ENCODE results near the gene PPEF1. TPM values are rescaled to one million over a fixed set of nuclear protein-coding genes. Genes with fewer than 3 reads are reported as not detected.

The PPEF1 gene
- polyA plus RNA-seq, 2 of the 4 experiments (the other 2 are of a cell fraction), result 1.0 to 1.9 TPM

- ChIA-PET CTCF (no interaction called here), POLR2A (no interaction called here)
- DNase-seq (ENCODE audit: low read depth in 1 of 2, low spot score in 1 of 2) (no peak), ATAC-seq (no peak), FAIRE-seq (peak; percentile 91)
- WGBS (ENCODE audit: missing lambda C conversion rate), result 85% methylated on average over 4 of the region's 4 CpGs
- Histone ChIP-seq H3K9me3 (no peaks in the 10 kb centered on the region), H3K4me3 (no peak overlapping the region), H3K4me2 (no peak overlapping the region), H3K4me1 (peaks cover 5% of the 10 kb centered on the region; the same call in 2 of the 3 replicates), H3K27ac (no peak overlapping the region)
- TF ChIP-seq POLR2AphosphoS2 (conservative IDR thresholded peaks at IDR 0.05; ENCODE audit: low read length), result no peak
- no peak for TF ChIP-seq BHLHE40 (IDR thresholded peaks at IDR 0.05; ENCODE audit: low read depth, low read length)
- TF ChIP-seq MAZ (IDR thresholded peaks at IDR 0.05; ENCODE audit: borderline replicate concordance, low read depth, low read length), result no peak
- TF ChIP-seq FOXS1 (CRISPR knock-in tag; IDR thresholded peaks at IDR 0.05), result no peak
- no peak for TF ChIP-seq HMGXB4 (CRISPR knock-in tag; IDR thresholded peaks at IDR 0.05; ENCODE audit: borderline replicate concordance)
- TF ChIP-seq ZFP36 (IDR thresholded peaks at IDR 0.05; ENCODE audit: borderline replicate concordance, partially characterized antibody), result no peak
- TF ChIP-seq CHD2 (IDR thresholded peaks at IDR 0.05; ENCODE audit: low read length, partially characterized antibody), result no peak
- no peak for TF ChIP-seq ZNF302 (CRISPR knock-in tag; IDR thresholded peaks at IDR 0.05)
- no peak for TF ChIP-seq CTCF (IDR thresholded peaks at IDR 0.05)
- TF ChIP-seq SREBF2 (IDR thresholded peaks at IDR 0.05), result no peak
- TF ChIP-seq NR3C1 (IDR thresholded peaks at IDR 0.05), result no peak
- no peak for TF ChIP-seq REST (IDR thresholded peaks at IDR 0.05)
- no peak for TF ChIP-seq ATOH8 (CRISPR knock-in tag; IDR thresholded peaks at IDR 0.05; ENCODE audit: low read depth)
- no peak for TF ChIP-seq CHD4 (IDR thresholded peaks at IDR 0.05; ENCODE audit: borderline replicate concordance)
- TF ChIP-seq RCOR1 (IDR thresholded peaks at IDR 0.05; ENCODE audit: low read depth, low read length), result no peak
- TF ChIP-seq FOSB (CRISPR knock-in tag; IDR thresholded peaks at IDR 0.05), result no peak
Observed at GRCh38 chrX:18755651-18756050, 48.2 kb downstream of the PPEF1 start.

- ATAC-seq, result no peak
- no peak for TF ChIP-seq SMC3 (IDR thresholded peaks at IDR 0.05)
- TF ChIP-seq CBX8 (IDR thresholded peaks at IDR 0.05), result no peak
- TF ChIP-seq FOXS1 (CRISPR knock-in tag; IDR thresholded peaks at IDR 0.05), result no peak
- TF ChIP-seq RCOR1 (IDR thresholded peaks at IDR 0.05; ENCODE audit: low read depth, low read length), result no peak
- no peak for TF ChIP-seq BHLHE40 (IDR thresholded peaks at IDR 0.05; ENCODE audit: low read depth, low read length)
- no peak for TF ChIP-seq HEYL (CRISPR knock-in tag; IDR thresholded peaks at IDR 0.05)
- TF ChIP-seq ESRRA (IDR thresholded peaks at IDR 0.05; ENCODE audit: borderline replicate concordance, low read length), result no peak
- no peak for TF ChIP-seq POLR2A (IDR thresholded peaks at IDR 0.05; ENCODE audit: low read length)
- no peak for TF ChIP-seq HOXB5 (CRISPR knock-in tag; IDR thresholded peaks at IDR 0.05)
- WGBS (ENCODE audit: missing lambda C conversion rate), result 78% methylated on average over 11 of the region's 11 CpGs
- Histone ChIP-seq H3K4me1 (peaks cover 5% of the 10 kb centered on the region; the same call in 2 of the 3 replicates), H3K9me3 (no peaks in the 10 kb centered on the region), H3K4me3 (no peak overlapping the region), H3K4me2 (no peak overlapping the region), H3K27ac (no peak overlapping the region)
- no peak for DNase-seq (ENCODE audit: low read depth in 1 of 2, low spot score in 1 of 2)
- ChIA-PET CTCF (no interaction called here), POLR2A (no interaction called here)
- peak; percentile 61 for FAIRE-seq
Observed at GRCh38 chrX:18757956-18758932, 50.8 kb downstream of the PPEF1 start.
